ENCODE data around the gene ZNF652. TPM values are rescaled to one million over a fixed set of nuclear protein-coding genes. Genes with fewer than 3 reads are reported as not detected.

The ZNF652 gene
- total and polyA plus RNA-seq, 2 experiments from 2014 or later: 36.2 to 54.5 TPM

- Mint-ChIP-seq H3K36me3 (ENCODE audit: low read depth) (peaks cover 5% of the 10 kb centered on the region; the same call in 1 of the 3 replicates), H3K4me1 (peaks cover 31% of the 10 kb centered on the region), H3K27me3 (ENCODE audit: insufficient read depth, low read depth, poor library complexity) (peaks cover 5% of the 10 kb centered on the region), H3K9me3 (no peaks in the 10 kb centered on the region; the same call in 2 of the 3 replicates), H3K4me3 (no peak overlapping the region), H3K27ac (no peak overlapping the region)
- ATAC-seq (no peak), DNase-seq (ENCODE audit: low spot score) (no peak)
- no peaks in the 10 kb centered on the region for H3K27me3 ChIP-seq (ENCODE audit: insufficient read depth)
- H3K79me2 ChIP-seq (replicated peaks; ENCODE audit: insufficient read depth): peaks cover 98% of the 10 kb centered on the region
- peaks cover 15% of the 10 kb centered on the region for H4K20me1 ChIP-seq (replicated peaks; ENCODE audit: insufficient read depth)
- TF ChIP-seq, protein P1, sequence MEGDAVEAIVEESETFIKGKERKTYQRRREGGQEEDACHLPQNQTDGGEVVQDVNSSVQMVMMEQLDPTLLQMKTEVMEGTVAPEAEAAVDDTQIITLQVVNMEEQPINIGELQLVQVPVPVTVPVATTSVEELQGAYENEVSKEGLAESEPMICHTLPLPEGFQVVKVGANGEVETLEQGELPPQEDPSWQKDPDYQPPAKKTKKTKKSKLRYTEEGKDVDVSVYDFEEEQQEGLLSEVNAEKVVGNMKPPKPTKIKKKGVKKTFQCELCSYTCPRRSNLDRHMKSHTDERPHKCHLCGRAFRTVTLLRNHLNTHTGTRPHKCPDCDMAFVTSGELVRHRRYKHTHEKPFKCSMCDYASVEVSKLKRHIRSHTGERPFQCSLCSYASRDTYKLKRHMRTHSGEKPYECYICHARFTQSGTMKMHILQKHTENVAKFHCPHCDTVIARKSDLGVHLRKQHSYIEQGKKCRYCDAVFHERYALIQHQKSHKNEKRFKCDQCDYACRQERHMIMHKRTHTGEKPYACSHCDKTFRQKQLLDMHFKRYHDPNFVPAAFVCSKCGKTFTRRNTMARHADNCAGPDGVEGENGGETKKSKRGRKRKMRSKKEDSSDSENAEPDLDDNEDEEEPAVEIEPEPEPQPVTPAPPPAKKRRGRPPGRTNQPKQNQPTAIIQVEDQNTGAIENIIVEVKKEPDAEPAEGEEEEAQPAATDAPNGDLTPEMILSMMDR (conservative IDR thresholded peaks at IDR 0.05; ENCODE audit: low read depth in 2 of 2): no peak
- no peak for TF ChIP-seq ZNF114 (CRISPR knock-in tag; IDR thresholded peaks at IDR 0.05)
- TF ChIP-seq, protein P2, sequence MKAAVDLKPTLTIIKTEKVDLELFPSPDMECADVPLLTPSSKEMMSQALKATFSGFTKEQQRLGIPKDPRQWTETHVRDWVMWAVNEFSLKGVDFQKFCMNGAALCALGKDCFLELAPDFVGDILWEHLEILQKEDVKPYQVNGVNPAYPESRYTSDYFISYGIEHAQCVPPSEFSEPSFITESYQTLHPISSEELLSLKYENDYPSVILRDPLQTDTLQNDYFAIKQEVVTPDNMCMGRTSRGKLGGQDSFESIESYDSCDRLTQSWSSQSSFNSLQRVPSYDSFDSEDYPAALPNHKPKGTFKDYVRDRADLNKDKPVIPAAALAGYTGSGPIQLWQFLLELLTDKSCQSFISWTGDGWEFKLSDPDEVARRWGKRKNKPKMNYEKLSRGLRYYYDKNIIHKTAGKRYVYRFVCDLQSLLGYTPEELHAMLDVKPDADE (IDR thresholded peaks at IDR 0.05): no peak
- no peak overlapping the region for H3K27ac ChIP-seq (ENCODE audit: low read depth)
- no peaks in the 10 kb centered on the region for H3K9me2 ChIP-seq (ENCODE audit: insufficient read depth)
- H2AFZ ChIP-seq: no peak overlapping the region
- H3K4me1 ChIP-seq (ENCODE audit: insufficient read depth): peaks cover 29% of the 10 kb centered on the region
- no peaks in the 10 kb centered on the region for H3F3A ChIP-seq (replicated peaks; ENCODE audit: low read depth)
- no peaks in the 10 kb centered on the region for H3K36me3 ChIP-seq (ENCODE audit: insufficient read depth)
- no peak overlapping the region for H3K4me3 ChIP-seq
- no peak overlapping the region for H3K4me2 ChIP-seq
Measured at GRCh38 chr17:49356320-49356719, 5.7 kb downstream of the ZNF652 start.

DNA sequence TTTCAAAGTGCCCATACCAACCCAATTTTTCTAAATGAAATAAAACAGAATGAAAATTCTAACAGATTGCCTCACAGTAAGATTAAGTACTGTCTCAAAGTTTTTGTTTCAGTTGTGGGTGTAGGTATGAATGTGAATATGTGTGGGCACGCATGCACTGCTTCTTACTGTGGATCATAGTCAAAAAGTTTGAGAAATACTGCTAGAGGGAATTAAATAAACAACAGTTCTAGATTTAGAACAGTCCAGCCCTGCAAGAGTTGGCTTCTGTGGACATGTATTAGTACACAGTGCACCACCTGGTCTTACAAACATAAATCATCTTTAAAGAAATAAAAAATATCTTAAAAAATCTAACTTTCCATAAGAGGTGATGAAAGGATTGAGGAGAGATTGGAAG lies 8.4 kb downstream of the ZNF652 start:
- H3K79me2 ChIP-seq (replicated peaks; ENCODE audit: insufficient read depth): peaks cover 92% of the 10 kb centered on the region
- Mint-ChIP-seq H3K9me3 (no peaks in the 10 kb centered on the region; the same call in 2 of the 3 replicates), H3K36me3 (ENCODE audit: low read depth) (peaks cover 5% of the 10 kb centered on the region; the same call in 1 of the 3 replicates)
- no peak for TF ChIP-seq ZNF331 (CRISPR knock-in tag; IDR thresholded peaks at IDR 0.05; ENCODE audit: low read depth)
- no peak for TF ChIP-seq JUNB (IDR thresholded peaks at IDR 0.05; ENCODE audit: unreplicated experiment)
- no peak for TF ChIP-seq STAT1 (IDR thresholded peaks at IDR 0.05; ENCODE audit: unreplicated experiment)
- TF ChIP-seq, protein P1 (conservative IDR thresholded peaks at IDR 0.05; ENCODE audit: low read depth in 2 of 2): no peak
- TF ChIP-seq ZNF114 (CRISPR knock-in tag; IDR thresholded peaks at IDR 0.05): no peak
- no peak for TF ChIP-seq POLR2AphosphoS5 (IDR thresholded peaks at IDR 0.05; ENCODE audit: low read depth)
- no peak for TF ChIP-seq EZH2phosphoT487 (IDR thresholded peaks at IDR 0.05; ENCODE audit: unreplicated experiment)
- no peak for TF ChIP-seq EZH2 (IDR thresholded peaks at IDR 0.05; ENCODE audit: low read depth, unreplicated experiment)
- no peak for TF ChIP-seq CREB1 (CRISPR knock-in tag; IDR thresholded peaks at IDR 0.05; ENCODE audit: low read depth)
- no peak for TF ChIP-seq ZNF462 (CRISPR knock-in tag; IDR thresholded peaks at IDR 0.05)

More for the DNA sequence above, 8.4 kb downstream of the ZNF652 start:
- no peaks in the 10 kb centered on the region for H3F3A ChIP-seq (replicated peaks; ENCODE audit: low read depth)
- peaks cover 7% of the 10 kb centered on the region; the same call in 2 of the 3 replicates for H3K4me1 Mint-ChIP-seq
- no peaks in the 10 kb centered on the region for H3K36me3 ChIP-seq (ENCODE audit: insufficient read depth)
- no peak overlapping the region for H2AFZ ChIP-seq
- no peak overlapping the region for H3K4me3 Mint-ChIP-seq
- no peak overlapping the region for H3K27ac Mint-ChIP-seq
- peaks cover 7% of the 10 kb centered on the region; the same call in 1 of the 2 replicates for H3K4me1 ChIP-seq (ENCODE audit: insufficient read depth)
- H3K27me3 ChIP-seq (ENCODE audit: insufficient read depth): no peaks in the 10 kb centered on the region
- peaks cover 22% of the 10 kb centered on the region for H4K20me1 ChIP-seq (replicated peaks; ENCODE audit: insufficient read depth)
- DNase-seq (ENCODE audit: low spot score): no peak
- no peak overlapping the region for H3K4me3 ChIP-seq
- H3K4me2 ChIP-seq: no peak overlapping the region
- no peaks in the 10 kb centered on the region for H3K27me3 Mint-ChIP-seq (ENCODE audit: insufficient read depth, low read depth, poor library complexity)
- no peak for ATAC-seq
- H3K9me2 ChIP-seq (ENCODE audit: insufficient read depth): no peaks in the 10 kb centered on the region
- no peak overlapping the region for H3K27ac ChIP-seq (ENCODE audit: low read depth)

All from GM23338 (cell line).